SK-N-SH treated with all-trans-retinoic acid at 6 μM for 48 hours (cell line): ENCODE measurements around the gene DAGLA.

ENCODE experiments used
- ATAC-seq: fragments of 200-7000 bp; cut with Tn5 transposase; 3 replicates; pipeline ENCODE4 v1.9.1; 2020; ENCODE audit warnings: mild to moderate bottlenecking, moderate library complexity
- ARNTL ChIP-seq: fragments of 450-650 bp; formaldehyde crosslinking; IDR thresholded peaks from 2 replicates; pipeline ENCODE4 v1.5.0; 2020; ENCODE audit warnings: low read depth, mild to moderate bottlenecking, moderate library complexity, borderline replicate concordance
- BACH2 ChIP-seq: fragments of 250-450 bp; sonication (Bioruptor Pico); IDR thresholded peaks from 2 replicates; pipeline ENCODE4 v1.9.0; 2021; ENCODE audit warnings: mild to moderate bottlenecking, borderline replicate concordance
- CREB5 ChIP-seq: fragments of 250-450 bp; sonication (Bioruptor Pico); IDR thresholded peaks from 2 replicates; pipeline ENCODE4 v1.5.1; 2020; ENCODE audit warnings: low read depth, mild to moderate bottlenecking, moderate library complexity
- CSDC2 ChIP-seq: fragments of 250-450 bp; sonication (Bioruptor Pico); IDR thresholded peaks from 2 replicates; pipeline ENCODE4 v1.5.0; 2020; ENCODE audit warnings: mild to moderate bottlenecking, moderate library complexity
- CSRNP3 ChIP-seq: fragments of 250-450 bp; sonication (Bioruptor Pico); IDR thresholded peaks from 2 replicates; pipeline ENCODE4 v1.5.1; 2021; ENCODE audit warnings: mild to moderate bottlenecking, moderate library complexity
- ESRRG ChIP-seq: fragments of 250-450 bp; sonication (Bioruptor Pico); IDR thresholded peaks from 2 replicates; pipeline ENCODE4 v1.6.1; 2021; ENCODE audit warnings: mild to moderate bottlenecking
- GLIS3 ChIP-seq: fragments of 250-450 bp; sonication (Bioruptor Pico); IDR thresholded peaks from 2 replicates; pipeline ENCODE4 v1.5.0; 2020; ENCODE audit warnings: mild to moderate bottlenecking, moderate library complexity
- ISL1 ChIP-seq: fragments of 250-450 bp; sonication (Bioruptor Pico); IDR thresholded peaks from 2 replicates; pipeline ENCODE4 v2.1.2; 2022; ENCODE audit warnings: mild to moderate bottlenecking, moderate library complexity
- OSR1 ChIP-seq: fragments of 250-450 bp; sonication (Bioruptor Pico); IDR thresholded peaks from 2 replicates; pipeline ENCODE4 v1.8.0; 2022; ENCODE audit warnings: moderate library complexity, mild to moderate bottlenecking, inconsistent platforms
- POU6F1 ChIP-seq: fragments of 250-450 bp; sonication (Bioruptor Pico); IDR thresholded peaks from 2 replicates; pipeline ENCODE4 v1.8.0; 2021; ENCODE audit warnings: low read depth, mild to moderate bottlenecking, moderate library complexity, borderline replicate concordance
- PPARA ChIP-seq: fragments of 250-450 bp; sonication (Bioruptor Pico); IDR thresholded peaks from 2 replicates; pipeline ENCODE4 v1.5.0; 2020; ENCODE audit warnings: mild to moderate bottlenecking, borderline replicate concordance
- RARB ChIP-seq: fragments of 250-450 bp; sonication (Bioruptor Pico); IDR thresholded peaks from 2 replicates; pipeline ENCODE4 v1.8.0; 2021; ENCODE audit warnings: mild to moderate bottlenecking, moderate library complexity
- SNAI2 ChIP-seq: fragments of 250-450 bp; sonication (Bioruptor Pico); IDR thresholded peaks from 2 replicates; pipeline ENCODE4 v1.5.0; 2020; ENCODE audit warnings: mild to moderate bottlenecking, moderate library complexity
- TCF4 ChIP-seq: fragments of 250-450 bp; sonication (Bioruptor Pico); IDR thresholded peaks from 2 replicates; pipeline ENCODE4 v1.8.0; 2021; ENCODE audit warnings: mild to moderate bottlenecking, moderate library complexity, borderline replicate concordance
- ZC3H10 ChIP-seq: fragments of 250-450 bp; sonication (Bioruptor Pico); IDR thresholded peaks from 2 replicates; pipeline ENCODE4 v1.5.1; 2021; ENCODE audit warnings: mild to moderate bottlenecking, moderate library complexity
- ZFP3 ChIP-seq: fragments of 250-450 bp; sonication (Bioruptor Pico); IDR thresholded peaks from 2 replicates; pipeline ENCODE4 v1.5.0; 2020; ENCODE audit warnings: mild to moderate bottlenecking, moderate library complexity
- ZFP30 ChIP-seq: fragments of 450-650 bp; formaldehyde crosslinking; IDR thresholded peaks from 2 replicates; pipeline ENCODE4 v1.5.0; 2022; ENCODE audit warnings: mild to moderate bottlenecking, moderate library complexity
- ZNF565 ChIP-seq: fragments of 450-650 bp; formaldehyde crosslinking; conservative IDR thresholded peaks from 2 replicates; pipeline ENCODE4 v1.5.0; 2020; ENCODE audit warnings: low read depth, mild to moderate bottlenecking, moderate library complexity
- ZNF70 ChIP-seq: fragments of 450-650 bp; formaldehyde crosslinking; IDR thresholded peaks from 2 replicates; pipeline ENCODE4 v1.5.0; 2020; ENCODE audit warnings: mild to moderate bottlenecking, moderate library complexity
- ZNF8 ChIP-seq: fragments of 450-650 bp; formaldehyde crosslinking; IDR thresholded peaks from 2 replicates; pipeline ENCODE4 v1.5.0; 2020; ENCODE audit warnings: mild to moderate bottlenecking, moderate library complexity

The DAGLA gene

GRCh38 chr11:61742391-61742790, 62.2 kb downstream of the DAGLA start:
- TF ChIP-seq BACH2 (CRISPR knock-in tag) (no peak), TCF4 (no peak)
- ATAC-seq: no peak

GRCh38 chr11:61743486-61744095, 63.4 kb downstream of the DAGLA start:
- no peak for ATAC-seq
- TF ChIP-seq PPARA (CRISPR knock-in tag) (no peak), ZNF70 (no peak), RARB (no peak), CSRNP3 (CRISPR knock-in tag) (no peak), BACH2 (CRISPR knock-in tag) (no peak), ZFP3 (CRISPR knock-in tag) (no peak), TCF4 (no peak), POU6F1 (CRISPR knock-in tag) (no peak), ZC3H10 (CRISPR knock-in tag) (no peak), OSR1 (CRISPR knock-in tag) (no peak), ZNF8 (CRISPR knock-in tag) (no peak), CSDC2 (CRISPR knock-in tag) (no peak), ZFP30 (CRISPR knock-in tag) (no peak), GLIS3 (CRISPR knock-in tag) (no peak), ARNTL (no peak)

- no peak for ATAC-seq
These were observed 64.0 kb downstream of the DAGLA start for GRCh38 chr11:61744181-61744580.

GRCh38 chr11:61744609-61745156, 64.5 kb downstream of the DAGLA start:
- no peak for ATAC-seq
- TF ChIP-seq BACH2 (CRISPR knock-in tag) (no peak), ISL1 (CRISPR knock-in tag) (no peak)
- TF ChIP-seq, all 23 proteins: peak for 0

More at GRCh38 chr11:61744181-61744580, 64.0 kb downstream of the DAGLA start:
- TF ChIP-seq GLIS3 (CRISPR knock-in tag) (no peak), RARB (no peak), ZNF565 (no peak)

- no peak for ATAC-seq
These were observed 65.7 kb downstream of the DAGLA start for GRCh38 chr11:61745781-61746441.

GRCh38 chr11:61746442-61747191, 66.4 kb downstream of the DAGLA start:
- no peak for ATAC-seq
- TF ChIP-seq CSRNP3 (CRISPR knock-in tag) (no peak), RARB (no peak), CREB5 (CRISPR knock-in tag) (no peak), SNAI2 (no peak), POU6F1 (CRISPR knock-in tag) (no peak), ISL1 (CRISPR knock-in tag) (no peak), ZNF8 (CRISPR knock-in tag) (no peak), GLIS3 (CRISPR knock-in tag) (no peak), ESRRG (CRISPR knock-in tag) (no peak), PPARA (CRISPR knock-in tag) (no peak)

More at GRCh38 chr11:61745781-61746441, 65.7 kb downstream of the DAGLA start:
- TF ChIP-seq CSDC2 (CRISPR knock-in tag) (no peak), GLIS3 (CRISPR knock-in tag) (no peak), CREB5 (CRISPR knock-in tag) (no peak)
